ENCODE data around the gene FBXO4.

DNA sequence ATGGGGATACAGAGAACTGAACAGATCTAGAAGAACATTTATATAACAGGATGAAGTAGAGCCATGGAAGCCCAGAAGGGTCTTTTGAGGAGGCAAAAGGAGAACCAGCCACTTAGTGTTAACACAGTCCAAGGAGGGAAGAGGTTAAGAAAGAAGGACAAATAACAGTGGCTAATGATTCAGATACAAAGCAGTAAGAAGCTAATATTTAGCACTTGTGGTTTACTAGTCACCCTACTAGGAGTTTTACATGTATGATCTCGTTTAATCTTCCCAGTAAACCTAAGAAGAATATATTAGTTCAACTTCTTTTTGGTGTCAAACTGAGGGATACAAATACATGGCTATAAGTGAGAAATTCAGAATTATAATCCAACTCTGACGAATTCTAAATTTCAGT lies 7.7 kb downstream of the FBXO4 start:
- TF ChIP-seq POLR2A (IDR thresholded peaks at IDR 0.05; ENCODE audit: low read length), result no peak
- TF ChIP-seq GATA1 (IDR thresholded peaks at IDR 0.05; ENCODE audit: low read depth, low read length), result no peak
